D341Med (cell line): Measurements from ENCODE around the gene CD33.
"Not testable (repeated sequence)": the region's sequence is repeated elsewhere in the genome, so short reads cannot be mapped to it uniquely, and the experiment has no call there.

Source experiments
- DNase-seq: peaks from one replicate; pipeline ENCODE4 v3.0.0; 2012; ENCODE audit warnings: low spot score

CD33 gene

DNA sequence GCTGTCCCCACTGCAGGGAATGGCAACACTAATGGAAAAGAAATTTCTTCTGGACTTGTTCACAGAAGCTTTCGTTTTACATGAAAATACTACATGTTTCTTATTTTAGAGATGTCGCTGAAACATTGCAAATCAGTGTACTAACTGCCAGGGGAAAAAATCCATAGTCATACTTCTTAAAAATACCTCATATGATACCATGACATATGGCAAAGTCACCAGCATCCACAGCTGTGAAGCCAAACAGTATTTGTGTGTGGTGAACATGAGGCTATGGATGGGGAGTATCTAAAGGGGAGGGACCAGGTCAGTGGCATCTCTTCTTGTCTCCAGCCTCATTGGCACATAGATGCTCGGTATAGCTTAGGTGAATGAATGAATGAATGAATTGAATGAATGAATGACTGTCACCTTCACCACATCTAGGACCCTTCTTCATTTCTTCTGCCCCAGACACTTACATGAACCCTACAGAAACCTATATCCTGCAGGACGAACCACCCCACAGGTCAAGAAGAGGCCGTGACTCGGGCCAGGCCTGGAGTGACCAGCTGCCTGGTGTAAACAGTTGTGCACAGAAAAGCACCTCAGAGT, 14.6 kb upstream of the CD33 start:
- no peak for DNase-seq

DNA sequence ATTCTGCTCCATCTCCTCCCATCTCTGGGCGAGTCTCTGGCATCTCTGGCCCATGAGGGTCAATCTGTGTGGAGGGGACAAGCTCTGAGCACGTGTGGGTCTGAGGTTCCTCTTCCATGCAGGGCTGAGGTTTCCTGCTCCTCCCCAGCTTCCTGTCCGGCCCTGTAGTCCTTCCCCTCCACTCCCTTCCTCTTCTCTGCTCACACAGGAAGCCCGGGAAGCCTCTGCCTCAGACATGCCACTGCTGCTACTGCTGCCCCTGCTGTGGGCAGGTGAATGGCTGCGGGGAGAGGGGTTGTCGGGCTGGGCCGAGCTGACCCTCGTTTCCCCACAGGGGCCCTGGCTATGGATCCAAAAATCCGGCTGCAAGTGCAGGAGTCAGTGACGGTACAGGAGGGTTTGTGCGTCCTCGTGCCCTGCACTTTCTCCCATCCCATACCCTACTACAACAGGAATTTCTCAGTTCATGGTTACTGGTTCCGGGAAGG, 14.0 kb upstream of the CD33 start:
- DNase-seq = not testable (repeated sequence)

DNA sequence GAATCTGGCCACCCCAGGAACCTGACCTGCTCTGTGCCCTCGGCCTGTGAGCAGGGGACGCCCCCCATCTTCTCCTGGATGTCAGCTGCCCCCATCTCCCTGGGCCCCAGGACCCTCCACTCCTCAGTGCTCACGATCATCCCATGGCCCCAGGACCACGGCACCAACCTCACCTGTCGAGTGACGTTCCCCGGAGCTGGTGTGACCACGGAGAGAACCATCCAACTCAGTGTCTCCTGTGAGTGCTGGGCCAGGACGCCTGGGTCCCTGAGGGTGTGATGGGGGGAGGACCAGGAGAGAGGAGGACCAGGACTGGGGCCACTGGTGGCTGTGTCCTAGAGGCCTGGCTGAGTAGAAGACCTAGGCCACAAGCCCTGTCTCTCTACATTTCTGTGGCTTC, 13.0 kb upstream of the CD33 start:
- DNase-seq = no peak

DNA sequence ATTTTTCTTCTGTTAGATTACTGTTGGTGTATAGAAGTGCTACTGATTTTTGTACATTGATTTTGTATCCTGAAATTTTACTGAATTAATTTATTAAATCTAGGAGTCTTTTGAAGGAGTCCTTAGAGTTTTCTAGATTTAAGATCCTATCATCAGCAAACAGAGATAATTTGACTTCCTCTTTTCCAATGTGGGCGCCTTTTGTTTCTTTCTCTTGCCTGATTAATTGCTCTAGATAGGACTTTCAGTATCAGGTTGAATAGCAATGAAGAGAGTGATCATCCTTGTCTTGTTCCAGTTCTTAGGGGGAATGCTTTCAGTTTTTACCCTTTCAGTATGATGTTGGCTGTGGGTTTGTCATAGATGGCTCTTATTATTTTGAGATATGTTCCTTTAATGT, 5.6 kb upstream of the CD33 start:
- no peak for DNase-seq

DNA sequence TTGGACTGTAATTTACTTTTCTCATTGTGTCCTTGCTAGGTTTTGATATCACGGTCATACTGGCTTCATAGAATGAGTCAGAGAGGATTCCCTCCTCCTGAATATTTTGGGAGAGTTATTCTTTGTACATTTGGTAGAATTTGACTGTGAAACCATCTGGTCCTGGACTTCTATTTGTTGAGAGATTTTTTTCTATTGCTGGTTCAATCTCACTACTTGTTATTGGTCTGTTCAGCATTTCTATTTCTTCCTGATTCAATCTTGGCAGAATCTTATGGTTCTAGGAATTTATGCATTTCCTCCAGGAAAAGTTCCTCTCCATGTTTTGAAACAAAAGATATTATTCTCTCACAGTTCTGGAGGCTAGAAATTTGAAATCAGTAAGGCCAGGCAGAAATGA, 4.9 kb upstream of the CD33 start:
- no peak for DNase-seq

DNA sequence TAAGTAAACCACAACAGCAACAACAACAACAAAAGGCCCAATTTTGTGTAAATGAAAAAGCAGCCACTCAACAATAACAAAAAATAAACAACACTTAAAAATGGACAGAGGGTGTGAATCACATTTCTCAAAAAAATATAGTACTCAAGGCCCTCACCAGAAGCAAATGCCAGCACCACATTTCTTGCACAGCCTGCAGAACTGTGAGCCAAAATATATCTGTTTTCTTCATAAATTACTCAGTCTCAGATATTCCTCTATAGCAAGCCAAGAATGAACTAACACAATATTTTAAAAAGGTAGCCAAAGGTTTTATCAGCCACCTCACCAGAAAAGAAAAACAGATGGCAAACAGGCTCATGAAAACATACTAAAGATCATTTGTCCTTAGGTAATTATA, 3.9 kb upstream of the CD33 start:
- no peak for DNase-seq

DNA sequence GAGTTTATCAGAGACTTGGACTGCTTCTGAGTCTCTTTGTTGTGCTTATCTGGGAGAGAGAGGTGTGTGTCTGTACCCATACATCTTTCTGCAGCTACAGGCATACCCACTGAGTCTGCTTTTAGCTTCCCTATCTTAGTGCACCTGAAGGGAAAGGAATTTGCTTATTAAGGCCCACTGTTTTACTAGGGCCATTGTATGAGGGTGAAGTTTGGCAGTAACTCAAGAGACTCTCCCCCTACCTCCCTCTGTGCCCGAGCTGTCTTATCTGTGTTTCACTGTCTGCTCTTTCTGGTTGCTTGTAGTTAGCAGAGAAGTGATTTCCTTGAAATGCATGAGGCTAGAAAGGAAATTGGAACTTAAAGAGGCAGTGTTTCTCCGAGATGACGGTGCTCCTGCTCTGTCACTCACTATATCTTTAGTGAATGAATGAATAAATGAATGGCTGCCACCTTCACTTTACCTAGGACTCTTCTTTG, 678 bp upstream of the CD33 start:
- no peak for DNase-seq

DNA sequence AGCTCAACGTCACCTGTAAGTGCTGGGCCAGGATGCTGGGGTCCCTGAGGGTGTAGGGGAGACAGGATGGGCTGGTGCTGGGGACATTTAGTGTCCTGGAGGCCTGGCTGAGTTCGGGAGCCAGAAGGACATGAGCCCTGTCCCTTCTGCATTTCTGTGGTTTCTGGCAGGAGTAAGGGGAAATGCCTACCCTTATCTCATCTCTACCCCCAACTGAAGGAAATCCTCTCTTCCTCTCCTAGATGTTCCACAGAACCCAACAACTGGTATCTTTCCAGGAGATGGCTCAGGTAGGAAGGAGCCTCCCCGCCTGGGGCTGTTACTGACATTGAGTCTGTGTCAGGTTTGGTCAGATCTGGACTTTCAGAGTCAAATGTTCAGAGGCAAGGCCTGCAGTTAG, 1.2 kb downstream of the CD33 start:
- no peak for DNase-seq

DNA sequence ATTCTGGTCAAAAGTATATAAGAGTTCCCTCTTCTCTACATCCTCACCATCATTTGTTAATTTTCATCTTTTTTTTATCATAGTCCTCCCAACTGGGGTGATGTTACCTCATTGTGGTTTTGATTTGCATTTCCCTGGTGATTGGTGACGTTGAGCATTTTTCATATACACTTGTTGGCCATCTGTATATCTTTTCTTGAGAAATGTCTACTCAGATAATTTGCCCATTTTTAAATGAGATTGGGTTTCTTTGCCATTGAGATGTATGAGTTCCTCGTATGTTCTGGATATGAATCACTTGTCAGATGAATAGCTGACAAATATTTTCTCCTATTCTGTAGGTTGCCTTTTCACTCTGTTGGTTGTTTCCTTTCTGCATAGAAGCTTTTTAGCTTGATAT, 2.4 kb downstream of the CD33 start:
- DNase-seq = no peak

DNA sequence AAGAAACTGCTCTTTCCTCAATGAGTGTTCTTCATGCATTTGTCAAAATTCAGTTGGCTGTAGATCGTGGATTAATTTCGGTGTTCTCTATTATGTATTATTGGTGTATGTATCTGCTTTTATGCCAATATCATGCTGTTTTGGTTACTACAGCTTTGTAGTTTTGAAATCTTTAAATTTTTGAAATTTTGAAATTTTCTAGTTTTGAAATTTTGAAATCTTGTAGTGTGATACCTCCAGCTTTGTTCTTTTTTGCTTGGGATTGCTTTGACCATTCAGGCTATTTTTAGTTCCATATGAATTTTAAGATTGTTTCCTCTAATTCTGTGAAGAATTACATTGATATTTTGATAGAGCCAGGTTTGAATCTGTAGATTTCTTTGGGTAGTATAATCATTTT, 3.1 kb downstream of the CD33 start:
- no peak for DNase-seq

DNA sequence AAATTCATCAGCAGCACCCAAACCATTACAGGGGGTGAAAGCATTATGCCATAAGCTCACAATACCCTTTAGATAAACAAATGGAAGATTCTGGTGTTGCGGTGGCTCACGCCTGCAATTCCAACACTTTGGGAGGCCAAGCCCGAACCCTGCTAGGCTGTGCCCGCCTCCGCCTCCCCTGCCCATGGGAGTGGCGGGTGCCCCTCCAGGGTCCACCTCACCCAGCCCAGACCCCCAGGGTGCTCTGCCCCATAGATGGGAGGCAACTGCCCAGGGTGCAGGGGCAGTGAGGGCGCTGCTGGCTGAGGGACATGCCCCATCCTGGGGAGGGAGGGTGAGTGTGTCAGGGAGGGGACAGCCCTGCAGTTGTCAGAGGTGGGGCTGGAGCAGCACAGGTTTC, 16.0 kb downstream of the CD33 start:
- DNase-seq = no peak

DNA sequence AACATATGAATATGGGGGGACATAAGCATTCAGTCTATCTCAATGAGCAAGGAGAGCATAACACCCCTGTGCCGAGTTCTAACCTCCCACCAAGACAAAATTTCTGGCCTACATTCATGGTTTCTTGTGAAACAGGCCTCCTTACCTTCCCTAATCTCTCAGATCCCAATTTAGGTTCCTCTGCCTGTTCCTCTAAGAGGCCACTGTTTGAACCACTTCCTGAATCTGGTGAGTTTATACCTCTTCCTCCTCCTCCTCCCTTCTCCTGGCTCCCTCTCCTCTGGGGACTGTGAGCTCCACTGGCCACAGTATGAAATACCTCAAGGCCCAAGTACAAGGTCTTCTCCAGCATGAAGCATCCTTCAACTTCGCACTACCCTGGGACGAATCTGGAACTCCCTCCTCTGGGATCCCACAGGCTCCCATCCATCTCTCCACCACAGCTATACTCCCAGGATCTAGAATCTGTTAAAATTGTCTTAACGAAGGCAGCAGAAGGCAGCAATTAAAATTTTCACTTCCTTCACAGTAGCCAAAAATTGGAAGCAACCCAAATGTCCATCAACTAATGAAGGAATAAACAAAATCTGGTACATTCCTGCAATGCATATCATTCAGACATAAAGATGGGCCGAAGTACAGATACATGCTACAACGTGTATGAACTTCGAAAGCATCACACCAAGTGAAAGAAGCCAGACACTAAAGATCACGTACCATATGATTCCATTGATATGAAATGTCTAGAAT, 18.2 kb downstream of the CD33 start:
- no peak for DNase-seq

DNA sequence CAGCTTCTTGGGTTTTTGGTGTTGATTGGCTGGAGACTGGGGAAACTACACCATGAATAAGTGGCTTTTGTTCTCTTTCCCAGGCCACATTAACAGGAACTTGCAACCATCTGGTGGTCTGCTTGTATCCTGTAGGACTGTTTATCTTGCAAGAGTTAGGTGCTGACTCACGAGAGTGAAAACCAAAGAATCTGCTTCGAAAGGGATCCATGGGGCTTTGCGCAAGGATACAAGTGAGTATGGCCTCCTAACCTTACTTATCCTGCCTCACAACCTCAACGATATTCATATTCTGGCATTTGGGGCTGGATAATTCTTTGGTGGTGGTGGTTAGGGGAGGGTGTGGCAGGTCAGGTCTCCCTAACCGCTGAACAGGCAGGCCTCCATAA, 21.3 kb downstream of the CD33 start:
- DNase-seq = no peak

DNA sequence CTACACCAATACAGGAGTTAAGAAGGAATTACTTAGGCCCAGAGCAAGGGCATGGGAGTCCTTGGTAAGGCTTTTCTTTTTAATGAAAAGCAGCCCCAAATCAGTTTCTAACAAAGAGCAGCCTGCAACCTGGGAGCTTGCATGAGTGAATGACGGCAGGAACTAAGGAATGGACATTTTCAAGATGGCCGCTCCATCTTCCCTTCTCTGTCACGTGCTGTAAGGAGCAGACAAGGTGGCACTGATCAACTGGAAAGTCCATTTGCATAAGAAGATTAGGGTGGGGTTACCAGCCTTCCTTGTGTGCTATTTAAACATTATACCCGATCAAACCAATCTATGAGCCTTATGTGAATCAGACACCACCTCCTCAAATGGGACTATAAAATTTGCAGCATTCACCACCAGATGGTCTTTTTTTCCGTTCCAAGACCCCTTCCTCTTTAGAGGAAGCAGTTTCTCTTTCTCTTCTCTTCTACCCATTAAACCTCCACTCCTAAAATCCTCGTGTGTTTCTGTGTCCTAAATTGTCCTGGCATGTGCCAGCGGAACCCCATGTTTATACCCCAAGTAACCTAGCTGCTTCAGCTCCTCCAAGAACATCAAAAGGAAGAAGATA, 23.2 kb downstream of the CD33 start:
- no peak for DNase-seq

DNA sequence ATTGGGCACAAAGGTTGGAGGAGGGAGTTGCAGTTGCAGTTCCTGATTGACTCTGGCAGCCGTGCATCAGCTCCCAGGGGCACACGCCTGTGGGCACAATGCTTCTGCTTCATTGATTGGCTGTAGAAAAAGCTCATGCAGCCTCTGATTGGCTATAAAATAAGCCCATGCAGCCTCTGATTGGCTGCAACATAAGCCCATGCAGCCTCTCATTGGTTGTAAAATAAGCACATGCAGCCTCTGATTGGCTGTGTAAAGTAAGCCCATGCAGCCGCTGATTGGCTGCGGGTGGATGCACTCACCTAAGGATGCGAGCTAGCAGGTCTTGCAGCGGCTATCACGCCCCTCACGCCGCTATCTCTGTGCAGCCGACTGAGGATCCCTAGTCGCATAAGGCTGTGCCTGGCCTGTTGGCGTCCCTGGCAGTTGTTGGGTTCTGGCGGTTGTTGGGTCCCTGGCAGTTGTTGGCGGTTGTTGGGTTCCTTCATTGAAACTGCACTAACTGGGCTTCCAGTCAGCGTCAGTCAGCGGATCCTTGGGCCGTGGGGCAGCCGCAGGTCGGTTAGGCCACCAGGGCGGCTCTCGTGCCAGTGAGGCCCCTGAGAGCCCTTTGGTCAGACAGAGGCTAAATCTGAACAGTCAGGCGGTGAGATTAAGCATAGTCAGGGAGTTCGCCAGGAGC, 26.0 kb downstream of the CD33 start, which contains the start of gene SIGLECL1:
Gene SIGLECL1 (plus strand): TSS at position 295 of the 682 bp plus-strand sequence. CDS start 12,993 bp downstream, outside the sequence.
- DNase-seq = no peak

DNA sequence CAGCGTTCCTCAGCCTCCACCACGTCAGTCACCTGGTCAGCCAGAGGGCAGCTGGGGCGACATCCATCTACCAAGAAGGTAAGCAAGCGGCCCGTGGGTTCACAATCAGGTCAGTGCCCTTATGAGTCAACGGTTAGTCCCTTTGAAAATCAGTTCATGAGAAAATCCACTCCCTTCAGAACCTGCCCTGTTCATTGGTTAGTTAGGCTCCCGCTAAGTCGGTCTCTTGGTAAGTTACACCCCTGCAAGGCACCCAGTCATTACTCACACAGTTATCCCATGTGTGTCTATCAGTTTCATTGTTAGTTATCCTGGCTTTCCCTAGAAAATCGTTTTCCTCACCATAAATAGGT, 26.6 kb downstream of the CD33 start:
- no peak for DNase-seq

DNA sequence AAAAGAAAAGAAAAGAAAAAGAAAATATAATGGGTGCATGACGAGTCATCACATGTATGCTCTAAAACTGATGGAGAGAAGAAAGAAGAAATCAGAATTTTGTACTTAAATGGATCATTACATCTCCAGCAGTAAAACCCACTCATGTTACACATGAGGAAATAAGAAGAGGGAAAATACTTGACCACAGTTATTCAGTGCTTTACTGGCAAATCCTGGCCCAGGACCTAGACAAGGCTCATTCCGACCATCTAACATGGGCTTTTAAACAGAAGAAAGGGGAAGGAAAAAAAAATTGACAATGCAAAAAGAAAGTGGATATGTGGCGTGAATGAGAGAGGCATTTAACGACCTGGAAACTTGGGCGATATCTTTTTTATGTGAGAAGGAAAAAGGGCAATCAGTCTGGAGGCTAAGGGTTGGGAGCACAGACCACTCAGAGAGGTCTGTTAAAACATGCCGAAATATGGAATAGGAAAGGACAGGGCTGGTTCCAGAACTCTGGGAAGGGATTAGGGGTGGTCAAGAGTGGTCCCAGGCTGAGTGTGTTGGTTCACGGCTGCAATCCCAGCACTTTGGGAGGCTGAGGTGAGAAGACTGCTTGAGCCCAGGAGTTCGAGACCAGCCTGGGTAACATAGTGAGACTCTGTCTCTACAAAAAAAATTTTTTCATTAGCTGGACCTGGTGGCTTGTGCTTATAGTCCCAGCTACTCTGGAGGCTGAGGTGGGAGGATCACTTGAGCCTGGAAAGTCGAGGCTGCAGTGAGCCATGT, 27.6 kb downstream of the CD33 start:
- no peak for DNase-seq

DNA sequence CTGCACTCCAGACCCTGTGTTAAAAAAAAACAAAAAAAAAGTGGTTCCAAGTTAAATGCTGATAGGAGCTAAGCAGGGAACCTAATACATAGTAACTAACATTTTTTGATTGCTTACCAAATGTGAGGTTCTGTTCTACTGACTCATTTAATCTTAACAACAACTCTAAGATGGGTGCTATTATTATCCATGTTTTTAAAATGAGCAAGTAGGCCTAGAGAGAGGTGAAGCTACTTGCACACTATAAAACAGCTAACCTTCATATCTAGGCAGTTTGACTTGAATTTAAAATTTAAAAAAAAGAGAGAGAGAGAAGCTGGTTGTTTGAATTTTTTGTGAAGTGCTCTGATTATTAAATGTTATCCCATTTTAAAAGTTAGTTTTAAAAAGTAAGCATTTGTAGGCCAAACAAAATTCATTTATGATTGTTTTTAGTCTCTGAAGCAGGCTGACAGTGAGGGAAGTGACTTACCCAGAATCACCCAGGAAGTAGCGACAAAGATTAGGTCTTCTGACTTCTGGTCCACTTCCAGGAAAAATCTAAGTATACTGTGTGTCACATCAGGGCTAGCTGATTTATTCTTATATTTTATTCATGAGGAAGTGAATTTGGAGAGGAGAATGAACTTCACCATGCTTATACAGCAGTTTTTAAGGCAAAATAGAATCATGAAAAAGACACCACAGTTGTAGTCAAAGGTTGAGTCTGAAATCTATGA, 28.4 kb downstream of the CD33 start:
- DNase-seq = no peak

DNA sequence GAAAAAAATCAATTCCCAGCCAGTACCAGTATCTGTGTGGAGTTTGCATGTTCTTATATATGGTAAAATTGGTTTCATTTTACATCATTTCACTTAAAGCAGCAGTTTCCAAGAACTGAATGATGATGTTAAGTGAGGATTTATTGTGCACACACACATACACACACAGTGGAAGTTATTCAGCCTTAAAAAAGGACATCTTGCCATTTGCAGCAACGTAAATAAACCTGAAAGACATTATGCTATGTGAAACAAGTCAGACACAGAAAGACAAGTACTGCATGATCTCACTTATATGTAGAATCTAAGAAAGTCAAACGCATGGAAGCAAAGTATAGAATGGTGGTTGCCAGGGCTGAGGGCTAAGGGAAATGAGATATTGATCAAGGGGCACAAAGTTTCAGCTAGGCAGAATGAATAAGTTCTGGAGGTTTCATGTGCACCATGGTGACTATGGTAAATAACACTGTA, 31.3 kb downstream of the CD33 start:
- no peak for DNase-seq

DNA sequence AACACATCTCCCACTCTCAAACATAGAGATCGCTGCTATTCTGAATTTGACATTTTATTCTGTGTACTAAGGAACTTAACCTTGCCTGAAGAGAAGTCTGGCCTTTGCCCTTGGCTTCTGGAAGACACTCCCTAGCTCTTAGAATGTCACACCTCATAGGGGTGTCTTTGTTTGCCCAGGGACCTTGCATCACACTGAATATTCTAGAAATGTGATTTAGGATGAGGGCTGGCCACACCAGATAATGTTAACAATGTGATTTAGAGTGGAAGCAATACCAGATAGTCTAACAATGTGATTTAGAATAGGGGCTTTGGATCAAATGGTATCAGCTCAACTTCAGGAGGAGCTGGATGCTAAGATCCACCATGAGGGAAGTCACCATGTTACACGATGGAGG, 32.6 kb downstream of the CD33 start:
- DNase-seq = no peak
